HEK293 (cell line): ENCODE measurements around the gene ZFPM1.
A peak's percentile ranks its signal among the peaks of the same experiment; 100 is the strongest.

Experiments
- CTCF ChIA-PET: fragments of 350-600 bp; formaldehyde crosslinking; extraction: SDS; loops from one replicate; lab custom pipeline; 2021; ENCODE audit warnings: antibody characterized with exemption; lab: Yijun Ruan, JAX
- POLR2A ChIA-PET: fragments of 300-600 bp; formaldehyde crosslinking; extraction: SDS; loops from one replicate; lab custom pipeline; 2020; ENCODE audit warnings: antibody characterized with exemption, inconsistent platforms; lab: Yijun Ruan, JAX
- H3K27ac ChIP-seq: fragments of 200-500 bp; sonication (Bioruptor generic); 2 replicates; pipeline ENCODE4 v1.5.1; 2014; ENCODE audit warnings: low read depth, low read length, control low read depth, inconsistent platforms; ENCODE audit errors: extremely low read depth
- H3K36me3 ChIP-seq, 2 experiments: fragments of 200-500 bp in 1 of 2; sonication (Bioruptor generic) in 1 of 2; 1 replicate in 1 of 2; 2 replicates in 1 of 2; pipeline ENCODE4 v1.5.1; 2014 to 2017; ENCODE audit warnings: inconsistent platforms in 2 of 2, low read length in 2 of 2; ENCODE audit not compliant: control insufficient read depth in 2 of 2, insufficient read depth in 1 of 2
- H3K4me1 ChIP-seq: fragments of 200-500 bp; sonication (Bioruptor generic); 2 replicates; pipeline ENCODE4 v1.5.1; 2014; ENCODE audit warnings: mild to moderate bottlenecking, low read length, inconsistent platforms; ENCODE audit not compliant: control insufficient read depth, insufficient read depth
- H3K4me3 ChIP-seq: 2 replicates; pipeline ENCODE4 v1.5.1; 2011; ENCODE audit warnings: low read depth, mild to moderate bottlenecking, control low read depth, low read length, moderate library complexity
- H3K9me3 ChIP-seq: fragments of 200-500 bp; sonication (Bioruptor generic); 2 replicates; pipeline ENCODE4 v1.5.1; 2014; ENCODE audit warnings: low read depth, low read length, inconsistent platforms; ENCODE audit not compliant: control insufficient read depth, insufficient read depth
- KLF1 ChIP-seq: fragments of 450-650 bp; formaldehyde crosslinking; IDR thresholded peaks from 2 replicates; pipeline ENCODE4 v1.5.1; 2016; ENCODE audit warnings: missing biosample characterization, missing genetic modification characterization
- TCF7L2 ChIP-seq: IDR thresholded peaks from 2 replicates; pipeline ENCODE4 v1.6.1; 2011; ENCODE audit warnings: low read depth, mild to moderate bottlenecking, inconsistent platforms, low read length, moderate library complexity, borderline replicate concordance
- TRIM28 ChIP-seq: IDR thresholded peaks from 2 replicates; pipeline ENCODE4 v1.6.1; 2011; ENCODE audit warnings: low read length, control low read depth, borderline replicate concordance
- YY1 ChIP-seq: fragments of 450-650 bp; formaldehyde crosslinking; IDR thresholded peaks from 2 replicates; pipeline ENCODE4 v1.5.1; 2018; ENCODE audit warnings: missing biosample characterization, missing genetic modification characterization
- ZEB2 ChIP-seq: fragments of 450-650 bp; formaldehyde crosslinking; IDR thresholded peaks from 2 replicates; pipeline ENCODE4 v1.5.1; 2016; ENCODE audit warnings: missing biosample characterization, missing genetic modification characterization
- ZFHX2 ChIP-seq: fragments of 450-650 bp; formaldehyde crosslinking; conservative IDR thresholded peaks from 2 replicates; pipeline ENCODE4 v1.5.1; 2016; ENCODE audit warnings: missing biosample characterization, missing genetic modification characterization
- ZNF2 ChIP-seq: fragments of 450-650 bp; formaldehyde crosslinking; IDR thresholded peaks from 2 replicates; pipeline ENCODE4 v1.5.1; 2016; ENCODE audit warnings: missing biosample characterization, missing genetic modification characterization
- ZNF600 ChIP-seq: fragments of 450-650 bp; formaldehyde crosslinking; IDR thresholded peaks from 2 replicates; pipeline ENCODE4 v1.5.1; 2016; ENCODE audit warnings: missing biosample characterization, missing genetic modification characterization
- TF ChIP-seq, protein P1 (sequence below): fragments of 450-650 bp; formaldehyde crosslinking; IDR thresholded peaks from 2 replicates; pipeline ENCODE4 v1.5.1; 2016; ENCODE audit warnings: missing biosample characterization, missing genetic modification characterization, borderline replicate concordance
- TF ChIP-seq, protein P2 (sequence below): fragments of 450-650 bp; formaldehyde crosslinking; optimal IDR thresholded peaks from 2 replicates; pipeline ENCODE3; 2016; ENCODE audit warnings: missing biosample characterization, mild to moderate bottlenecking, missing genetic modification characterization
- TF ChIP-seq, protein P3 (sequence below): fragments of 450-650 bp; formaldehyde crosslinking; IDR thresholded peaks from 2 replicates; pipeline ENCODE4 v1.5.1; 2016; ENCODE audit warnings: missing biosample characterization, missing genetic modification characterization
- TF ChIP-seq, protein P4 (sequence below): fragments of 450-650 bp; formaldehyde crosslinking; IDR thresholded peaks from 2 replicates; pipeline ENCODE4 v1.5.1; 2016; ENCODE audit warnings: missing biosample characterization, missing genetic modification characterization
- TF ChIP-seq, protein P5 (sequence below): fragments of 450-650 bp; formaldehyde crosslinking; IDR thresholded peaks from 2 replicates; pipeline ENCODE4 v1.5.1; 2016; ENCODE audit warnings: missing biosample characterization, missing genetic modification characterization
- TF ChIP-seq, protein P6 (sequence below): fragments of 450-650 bp; formaldehyde crosslinking; IDR thresholded peaks from 2 replicates; pipeline ENCODE4 v1.5.1; 2016; ENCODE audit warnings: missing biosample characterization, missing genetic modification characterization
- TF ChIP-seq, protein P7 (sequence below): fragments of 450-650 bp; formaldehyde crosslinking; IDR thresholded peaks from 2 replicates; pipeline ENCODE4 v1.5.1; 2016; ENCODE audit warnings: missing biosample characterization, missing genetic modification characterization, borderline replicate concordance

ZFPM1 gene

DNA sequence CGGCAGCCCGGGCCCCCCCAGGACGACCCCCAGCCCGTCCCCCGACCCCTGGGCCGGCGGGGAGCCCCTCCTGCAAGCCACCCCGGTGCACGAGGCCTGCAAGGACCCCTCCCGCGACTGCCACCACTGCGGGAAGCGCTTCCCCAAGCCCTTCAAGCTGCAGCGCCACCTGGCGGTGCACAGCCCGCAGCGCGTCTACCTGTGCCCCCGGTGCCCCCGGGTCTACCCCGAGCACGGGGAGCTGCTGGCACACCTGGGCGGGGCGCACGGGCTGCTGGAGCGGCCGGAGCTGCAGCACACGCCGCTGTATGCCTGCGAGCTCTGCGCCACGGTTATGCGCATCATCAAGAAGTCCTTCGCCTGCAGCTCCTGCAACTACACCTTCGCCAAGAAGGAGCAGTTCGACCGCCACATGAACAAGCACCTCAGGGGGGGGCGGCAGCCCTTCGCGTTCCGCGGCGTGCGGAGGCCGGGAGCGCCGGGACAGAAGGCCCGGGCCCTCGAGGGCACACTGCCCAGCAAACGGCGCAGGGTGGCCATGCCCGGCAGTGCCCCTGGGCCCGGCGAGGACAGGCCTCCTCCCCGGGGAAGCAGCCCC lies 15.6 kb upstream of the ZFPM1 start:
- Histone ChIP-seq H3K9me3 (no peaks in the 10 kb centered on the region), H3K4me3 (no peak overlapping the region), H3K27ac (no peak overlapping the region), H3K36me3 (no peaks in the 10 kb centered on the region), H3K4me1 (no peaks in the 10 kb centered on the region)
- POLR2A ChIA-PET = no interaction called here
- TF ChIP-seq, protein P1, sequence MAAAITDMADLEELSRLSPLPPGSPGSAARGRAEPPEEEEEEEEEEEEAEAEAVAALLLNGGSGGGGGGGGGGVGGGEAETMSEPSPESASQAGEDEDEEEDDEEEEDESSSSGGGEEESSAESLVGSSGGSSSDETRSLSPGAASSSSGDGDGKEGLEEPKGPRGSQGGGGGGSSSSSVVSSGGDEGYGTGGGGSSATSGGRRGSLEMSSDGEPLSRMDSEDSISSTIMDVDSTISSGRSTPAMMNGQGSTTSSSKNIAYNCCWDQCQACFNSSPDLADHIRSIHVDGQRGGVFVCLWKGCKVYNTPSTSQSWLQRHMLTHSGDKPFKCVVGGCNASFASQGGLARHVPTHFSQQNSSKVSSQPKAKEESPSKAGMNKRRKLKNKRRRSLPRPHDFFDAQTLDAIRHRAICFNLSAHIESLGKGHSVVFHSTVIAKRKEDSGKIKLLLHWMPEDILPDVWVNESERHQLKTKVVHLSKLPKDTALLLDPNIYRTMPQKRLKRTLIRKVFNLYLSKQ = no peak
- TF ChIP-seq, protein P2, sequence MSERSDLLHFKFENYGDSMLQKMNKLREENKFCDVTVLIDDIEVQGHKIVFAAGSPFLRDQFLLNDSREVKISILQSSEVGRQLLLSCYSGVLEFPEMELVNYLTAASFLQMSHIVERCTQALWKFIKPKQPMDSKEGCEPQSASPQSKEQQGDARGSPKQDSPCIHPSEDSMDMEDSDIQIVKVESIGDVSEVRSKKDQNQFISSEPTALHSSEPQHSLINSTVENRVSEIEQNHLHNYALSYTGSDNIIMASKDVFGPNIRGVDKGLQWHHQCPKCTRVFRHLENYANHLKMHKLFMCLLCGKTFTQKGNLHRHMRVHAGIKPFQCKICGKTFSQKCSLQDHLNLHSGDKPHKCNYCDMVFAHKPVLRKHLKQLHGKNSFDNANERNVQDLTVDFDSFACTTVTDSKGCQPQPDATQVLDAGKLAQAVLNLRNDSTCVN (tag by site-specific recombination) = peak; percentile 11
- TF ChIP-seq, protein P3, sequence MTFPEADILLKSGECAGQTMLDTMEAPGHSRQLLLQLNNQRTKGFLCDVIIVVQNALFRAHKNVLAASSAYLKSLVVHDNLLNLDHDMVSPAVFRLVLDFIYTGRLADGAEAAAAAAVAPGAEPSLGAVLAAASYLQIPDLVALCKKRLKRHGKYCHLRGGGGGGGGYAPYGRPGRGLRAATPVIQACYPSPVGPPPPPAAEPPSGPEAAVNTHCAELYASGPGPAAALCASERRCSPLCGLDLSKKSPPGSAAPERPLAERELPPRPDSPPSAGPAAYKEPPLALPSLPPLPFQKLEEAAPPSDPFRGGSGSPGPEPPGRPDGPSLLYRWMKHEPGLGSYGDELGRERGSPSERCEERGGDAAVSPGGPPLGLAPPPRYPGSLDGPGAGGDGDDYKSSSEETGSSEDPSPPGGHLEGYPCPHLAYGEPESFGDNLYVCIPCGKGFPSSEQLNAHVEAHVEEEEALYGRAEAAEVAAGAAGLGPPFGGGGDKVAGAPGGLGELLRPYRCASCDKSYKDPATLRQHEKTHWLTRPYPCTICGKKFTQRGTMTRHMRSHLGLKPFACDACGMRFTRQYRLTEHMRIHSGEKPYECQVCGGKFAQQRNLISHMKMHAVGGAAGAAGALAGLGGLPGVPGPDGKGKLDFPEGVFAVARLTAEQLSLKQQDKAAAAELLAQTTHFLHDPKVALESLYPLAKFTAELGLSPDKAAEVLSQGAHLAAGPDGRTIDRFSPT (tag by site-specific recombination) = peak; percentile 87
- TF ChIP-seq KLF1 (peak; percentile 42; the same call in 1 of the 2 replicates), ZNF600 (tag by site-specific recombination) (0 out of 2 replicates have a peak, but pooled peaks have one; percentile 13), ZNF2 (tag by site-specific recombination) (peak; percentile 77), ZEB2 (tag by site-specific recombination) (peak; percentile 71), YY1 (tag by site-specific recombination) (no peak)
- TF ChIP-seq, protein P4, sequence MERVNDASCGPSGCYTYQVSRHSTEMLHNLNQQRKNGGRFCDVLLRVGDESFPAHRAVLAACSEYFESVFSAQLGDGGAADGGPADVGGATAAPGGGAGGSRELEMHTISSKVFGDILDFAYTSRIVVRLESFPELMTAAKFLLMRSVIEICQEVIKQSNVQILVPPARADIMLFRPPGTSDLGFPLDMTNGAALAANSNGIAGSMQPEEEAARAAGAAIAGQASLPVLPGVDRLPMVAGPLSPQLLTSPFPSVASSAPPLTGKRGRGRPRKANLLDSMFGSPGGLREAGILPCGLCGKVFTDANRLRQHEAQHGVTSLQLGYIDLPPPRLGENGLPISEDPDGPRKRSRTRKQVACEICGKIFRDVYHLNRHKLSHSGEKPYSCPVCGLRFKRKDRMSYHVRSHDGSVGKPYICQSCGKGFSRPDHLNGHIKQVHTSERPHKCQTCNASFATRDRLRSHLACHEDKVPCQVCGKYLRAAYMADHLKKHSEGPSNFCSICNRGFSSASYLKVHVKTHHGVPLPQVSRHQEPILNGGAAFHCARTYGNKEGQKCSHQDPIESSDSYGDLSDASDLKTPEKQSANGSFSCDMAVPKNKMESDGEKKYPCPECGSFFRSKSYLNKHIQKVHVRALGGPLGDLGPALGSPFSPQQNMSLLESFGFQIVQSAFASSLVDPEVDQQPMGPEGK (tag by site-specific recombination) = peak; percentile 91
- TF ChIP-seq, protein P5, sequence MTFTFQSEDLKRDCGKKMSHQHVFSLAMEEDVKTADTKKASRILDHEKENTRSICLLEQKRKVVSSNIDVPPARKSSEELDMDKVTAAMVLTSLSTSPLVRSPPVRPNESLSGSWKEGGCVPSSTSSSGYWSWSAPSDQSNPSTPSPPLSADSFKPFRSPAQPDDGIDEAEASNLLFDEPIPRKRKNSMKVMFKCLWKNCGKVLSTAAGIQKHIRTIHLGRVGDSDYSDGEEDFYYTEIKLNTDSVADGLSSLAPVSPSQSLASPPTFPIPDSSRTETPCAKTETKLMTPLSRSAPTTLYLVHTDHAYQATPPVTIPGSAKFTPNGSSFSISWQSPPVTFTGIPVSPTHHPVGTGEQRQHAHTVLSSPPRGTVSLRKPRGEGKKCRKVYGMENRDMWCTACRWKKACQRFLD (tag by site-specific recombination) = no peak
- TF ChIP-seq, protein P6, sequence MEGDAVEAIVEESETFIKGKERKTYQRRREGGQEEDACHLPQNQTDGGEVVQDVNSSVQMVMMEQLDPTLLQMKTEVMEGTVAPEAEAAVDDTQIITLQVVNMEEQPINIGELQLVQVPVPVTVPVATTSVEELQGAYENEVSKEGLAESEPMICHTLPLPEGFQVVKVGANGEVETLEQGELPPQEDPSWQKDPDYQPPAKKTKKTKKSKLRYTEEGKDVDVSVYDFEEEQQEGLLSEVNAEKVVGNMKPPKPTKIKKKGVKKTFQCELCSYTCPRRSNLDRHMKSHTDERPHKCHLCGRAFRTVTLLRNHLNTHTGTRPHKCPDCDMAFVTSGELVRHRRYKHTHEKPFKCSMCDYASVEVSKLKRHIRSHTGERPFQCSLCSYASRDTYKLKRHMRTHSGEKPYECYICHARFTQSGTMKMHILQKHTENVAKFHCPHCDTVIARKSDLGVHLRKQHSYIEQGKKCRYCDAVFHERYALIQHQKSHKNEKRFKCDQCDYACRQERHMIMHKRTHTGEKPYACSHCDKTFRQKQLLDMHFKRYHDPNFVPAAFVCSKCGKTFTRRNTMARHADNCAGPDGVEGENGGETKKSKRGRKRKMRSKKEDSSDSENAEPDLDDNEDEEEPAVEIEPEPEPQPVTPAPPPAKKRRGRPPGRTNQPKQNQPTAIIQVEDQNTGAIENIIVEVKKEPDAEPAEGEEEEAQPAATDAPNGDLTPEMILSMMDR (tag by site-specific recombination) = peak; percentile 75
- CTCF ChIA-PET = interaction anchor here (0.6 to 1.9 kb wide), 20 partner anchors 10 to 968 kb away, joined by 3 to 8 read pairs (median 3); no protein-coding TSS in a partner anchor

DNA sequence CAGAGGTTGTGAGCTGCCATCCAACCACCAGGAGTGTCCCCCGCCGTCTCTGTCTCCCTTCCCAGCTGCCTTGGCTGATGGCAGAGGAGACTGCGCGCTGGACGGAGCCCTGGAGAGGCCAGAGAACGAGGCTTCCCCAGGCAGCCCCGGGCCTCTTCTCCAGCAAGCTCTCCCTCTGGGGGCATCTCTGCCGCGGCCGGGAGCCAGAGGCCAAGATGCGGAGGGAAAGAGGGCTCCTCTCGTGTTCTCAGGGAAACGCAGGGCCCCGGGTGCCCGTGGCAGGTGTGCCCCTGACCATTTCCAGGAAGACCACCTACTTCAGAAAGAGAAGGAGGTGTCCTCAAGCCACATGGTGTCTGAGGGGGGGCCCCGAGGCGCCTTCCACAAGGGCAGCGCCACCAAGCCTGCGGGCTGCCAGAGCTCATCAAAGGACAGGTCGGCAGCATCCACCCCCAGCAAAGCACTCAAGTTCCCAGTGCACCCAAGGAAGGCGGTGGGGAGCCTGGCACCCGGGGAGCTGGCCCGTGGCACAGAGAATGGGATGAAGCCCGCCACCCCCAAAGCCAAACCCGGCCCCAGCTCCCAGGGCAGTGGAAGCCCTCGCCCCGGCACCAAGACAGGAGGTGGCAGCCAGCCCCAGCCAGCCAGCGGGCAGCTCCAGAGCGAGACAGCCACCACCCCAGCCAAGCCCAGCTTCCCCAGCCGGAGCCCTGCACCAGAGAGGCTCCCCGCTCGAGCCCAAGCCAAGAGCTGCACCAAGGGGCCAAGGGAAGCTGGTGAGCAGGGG lies 14.8 kb upstream of the ZFPM1 start:
- Histone ChIP-seq H3K9me3 (no peaks in the 10 kb centered on the region), H3K4me3 (no peak overlapping the region), H3K36me3 (no peaks in the 10 kb centered on the region), H3K4me1 (no peaks in the 10 kb centered on the region), H3K27ac (no peak overlapping the region)
- POLR2A ChIA-PET = no interaction called here
- CTCF ChIA-PET = interaction anchor here (0.6 to 1.9 kb wide), 21 partner anchors 9 to 969 kb away, joined by 3 to 8 read pairs (median 3); no protein-coding TSS in a partner anchor
- no peak for TF ChIP-seq TRIM28
- TF ChIP-seq, protein P7, sequence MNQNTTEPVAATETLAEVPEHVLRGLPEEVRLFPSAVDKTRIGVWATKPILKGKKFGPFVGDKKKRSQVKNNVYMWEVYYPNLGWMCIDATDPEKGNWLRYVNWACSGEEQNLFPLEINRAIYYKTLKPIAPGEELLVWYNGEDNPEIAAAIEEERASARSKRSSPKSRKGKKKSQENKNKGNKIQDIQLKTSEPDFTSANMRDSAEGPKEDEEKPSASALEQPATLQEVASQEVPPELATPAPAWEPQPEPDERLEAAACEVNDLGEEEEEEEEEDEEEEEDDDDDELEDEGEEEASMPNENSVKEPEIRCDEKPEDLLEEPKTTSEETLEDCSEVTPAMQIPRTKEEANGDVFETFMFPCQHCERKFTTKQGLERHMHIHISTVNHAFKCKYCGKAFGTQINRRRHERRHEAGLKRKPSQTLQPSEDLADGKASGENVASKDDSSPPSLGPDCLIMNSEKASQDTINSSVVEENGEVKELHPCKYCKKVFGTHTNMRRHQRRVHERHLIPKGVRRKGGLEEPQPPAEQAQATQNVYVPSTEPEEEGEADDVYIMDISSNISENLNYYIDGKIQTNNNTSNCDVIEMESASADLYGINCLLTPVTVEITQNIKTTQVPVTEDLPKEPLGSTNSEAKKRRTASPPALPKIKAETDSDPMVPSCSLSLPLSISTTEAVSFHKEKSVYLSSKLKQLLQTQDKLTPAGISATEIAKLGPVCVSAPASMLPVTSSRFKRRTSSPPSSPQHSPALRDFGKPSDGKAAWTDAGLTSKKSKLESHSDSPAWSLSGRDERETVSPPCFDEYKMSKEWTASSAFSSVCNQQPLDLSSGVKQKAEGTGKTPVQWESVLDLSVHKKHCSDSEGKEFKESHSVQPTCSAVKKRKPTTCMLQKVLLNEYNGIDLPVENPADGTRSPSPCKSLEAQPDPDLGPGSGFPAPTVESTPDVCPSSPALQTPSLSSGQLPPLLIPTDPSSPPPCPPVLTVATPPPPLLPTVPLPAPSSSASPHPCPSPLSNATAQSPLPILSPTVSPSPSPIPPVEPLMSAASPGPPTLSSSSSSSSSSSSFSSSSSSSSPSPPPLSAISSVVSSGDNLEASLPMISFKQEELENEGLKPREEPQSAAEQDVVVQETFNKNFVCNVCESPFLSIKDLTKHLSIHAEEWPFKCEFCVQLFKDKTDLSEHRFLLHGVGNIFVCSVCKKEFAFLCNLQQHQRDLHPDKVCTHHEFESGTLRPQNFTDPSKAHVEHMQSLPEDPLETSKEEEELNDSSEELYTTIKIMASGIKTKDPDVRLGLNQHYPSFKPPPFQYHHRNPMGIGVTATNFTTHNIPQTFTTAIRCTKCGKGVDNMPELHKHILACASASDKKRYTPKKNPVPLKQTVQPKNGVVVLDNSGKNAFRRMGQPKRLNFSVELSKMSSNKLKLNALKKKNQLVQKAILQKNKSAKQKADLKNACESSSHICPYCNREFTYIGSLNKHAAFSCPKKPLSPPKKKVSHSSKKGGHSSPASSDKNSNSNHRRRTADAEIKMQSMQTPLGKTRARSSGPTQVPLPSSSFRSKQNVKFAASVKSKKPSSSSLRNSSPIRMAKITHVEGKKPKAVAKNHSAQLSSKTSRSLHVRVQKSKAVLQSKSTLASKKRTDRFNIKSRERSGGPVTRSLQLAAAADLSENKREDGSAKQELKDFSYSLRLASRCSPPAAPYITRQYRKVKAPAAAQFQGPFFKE = no peak
- TF ChIP-seq TCF7L2 = no peak
- no peak for TF ChIP-seq ZFHX2 (tag by site-specific recombination)
